Measurements from ENCODE around the gene CSF3R.

The CSF3R gene

DNA sequence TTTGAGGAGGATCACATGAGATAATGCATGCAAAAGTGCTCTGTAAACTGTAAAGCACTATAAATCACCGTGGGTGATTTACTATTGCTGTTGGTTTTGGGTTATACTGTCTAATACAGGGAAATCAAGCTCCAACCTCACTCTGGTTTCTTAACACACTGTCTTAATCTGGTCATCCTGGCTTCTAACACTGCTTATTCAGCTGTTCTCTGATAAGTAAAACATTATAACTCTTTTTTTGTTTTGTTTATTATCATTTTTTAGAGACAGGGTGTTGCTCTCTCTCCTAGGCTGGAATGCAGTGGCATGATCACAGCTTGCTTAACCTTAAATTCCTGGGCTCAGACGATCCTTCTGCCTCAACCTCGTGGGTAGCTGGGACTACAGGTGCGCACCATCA, 63.1 kb downstream of the CSF3R start:
- no peak for DNase-seq (ENCODE audit: low spot score)

DNA sequence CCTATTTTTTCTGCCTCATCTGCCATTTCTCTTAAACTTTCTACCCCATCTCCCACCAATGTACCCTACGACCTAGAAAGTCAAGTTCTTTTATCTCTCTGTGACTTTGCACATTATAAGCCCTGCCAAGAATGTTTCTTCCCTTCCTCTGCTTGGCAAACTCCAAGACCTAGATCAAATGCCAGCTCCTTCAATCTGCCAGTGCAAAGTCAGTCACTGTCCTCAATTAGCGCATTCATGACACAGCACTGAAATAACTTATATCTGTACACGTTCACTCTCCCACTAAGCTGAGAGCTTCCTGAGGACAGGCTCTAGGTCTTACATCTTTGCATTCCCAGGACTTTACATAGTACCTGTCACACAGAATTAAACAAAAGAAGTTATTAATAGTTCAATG, 63.6 kb downstream of the CSF3R start:
- DNase-seq (ENCODE audit: low spot score) = no peak

DNA sequence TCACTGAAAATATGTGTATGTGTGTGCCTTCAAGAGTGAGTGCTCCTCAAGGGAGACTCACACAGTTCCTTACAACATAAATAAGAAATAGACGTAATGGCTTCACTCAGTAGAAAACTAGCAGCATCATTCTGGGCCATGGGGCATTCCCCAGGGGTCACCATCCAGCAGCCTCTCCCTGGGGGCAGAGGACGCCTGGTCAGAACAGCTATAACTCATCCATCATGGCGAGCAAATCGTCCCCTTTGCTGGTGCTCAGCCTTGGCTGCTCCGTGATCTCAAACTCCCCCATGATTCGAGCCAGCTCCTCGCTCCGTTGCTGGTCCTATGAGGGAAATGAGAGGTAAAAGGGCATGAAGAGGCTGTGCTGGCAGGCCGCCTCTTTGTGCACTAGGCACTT, 64.8 kb downstream of the CSF3R start:
- no peak for DNase-seq (ENCODE audit: low spot score)

Data from ecto neural progenitor cell (in vitro differentiated cells).